DND-41 (cell line): ENCODE measurements around the gene VSTM2B.

Experiments
- ATAC-seq: fragments of 200-7000 bp; cut with Tn5 transposase; 3 replicates; pipeline ENCODE4 v1.9.1; 2021; ENCODE audit warnings: low read depth; ENCODE audit not compliant: insufficient read depth
- DNase-seq: peaks from one replicate; pipeline ENCODE4 v3.0.0-alpha.2; 2020
- H2AFZ ChIP-seq: 2 replicates; pipeline ENCODE4 v1.6.0; 2012; ENCODE audit warnings: low read depth, low read length
- H3K27ac ChIP-seq: 2 replicates; pipeline ENCODE4 v1.5.1; 2012; ENCODE audit warnings: low read length, inconsistent platforms
- H3K27me3 ChIP-seq: fragments of 200-600 bp; sonication (generic); 2 replicates; pipeline ENCODE4 v1.6.0; 2012; ENCODE audit warnings: low read length, mild to moderate bottlenecking, inconsistent platforms; ENCODE audit not compliant: insufficient read depth, poor library complexity
- H3K36me3 ChIP-seq: 2 replicates; pipeline ENCODE4 v1.5.1; 2012; ENCODE audit warnings: low read length, inconsistent platforms; ENCODE audit not compliant: insufficient read depth
- H3K4me1 ChIP-seq: 2 replicates; pipeline ENCODE4 v1.5.1; 2012; ENCODE audit warnings: mild to moderate bottlenecking, low read length; ENCODE audit not compliant: insufficient read depth
- H3K4me2 ChIP-seq: 2 replicates; pipeline ENCODE4 v1.6.0; 2012; ENCODE audit warnings: mild to moderate bottlenecking, moderate library complexity, low read length, inconsistent platforms; ENCODE audit not compliant: insufficient read depth
- H3K4me3 ChIP-seq, 2 experiments: fragments of 200-600 bp in 1 of 2; shearing (Covaris generic) in 1 of 2; 2 replicates each; pipeline ENCODE4 v1.5.1; 2012 to 2016; ENCODE audit warnings: inconsistent platforms in 2 of 2, low read length in 2 of 2, mild to moderate bottlenecking in 2 of 2, low read depth in 1 of 2, moderate library complexity in 1 of 2
- H3K79me2 ChIP-seq: 2 replicates; pipeline ENCODE4 v1.6.0; 2012; ENCODE audit warnings: low read length, inconsistent platforms; ENCODE audit not compliant: insufficient read depth
- H3K9ac ChIP-seq: 2 replicates; pipeline ENCODE4 v1.6.0; 2012; ENCODE audit warnings: low read depth, mild to moderate bottlenecking, inconsistent platforms, low read length, moderate library complexity
- H3K9me3 ChIP-seq: 2 replicates; pipeline ENCODE4 v1.5.1; 2012; ENCODE audit warnings: low read length, moderate library complexity, mild to moderate bottlenecking, inconsistent platforms; ENCODE audit not compliant: insufficient read depth, severe bottlenecking
- H4K20me1 ChIP-seq: 2 replicates; pipeline ENCODE4 v1.6.0; 2012; ENCODE audit warnings: low read length; ENCODE audit not compliant: insufficient read depth
- EZH2 ChIP-seq: IDR thresholded peaks from 3 replicates; pipeline ENCODE4 v1.6.1; 2012; ENCODE audit warnings: borderline replicate concordance, low read depth, mild to moderate bottlenecking, moderate library complexity, low read length, inconsistent platforms; ENCODE audit not compliant: severe bottlenecking
- TF ChIP-seq, protein P1 (sequence below): IDR thresholded peaks from 2 replicates; pipeline ENCODE4 v1.5.1; 2012; ENCODE audit warnings: borderline replicate concordance, low read length, moderate library complexity, mild to moderate bottlenecking; ENCODE audit not compliant: poor library complexity, severe bottlenecking; ENCODE audit errors: extremely low read depth

VSTM2B gene

DNA sequence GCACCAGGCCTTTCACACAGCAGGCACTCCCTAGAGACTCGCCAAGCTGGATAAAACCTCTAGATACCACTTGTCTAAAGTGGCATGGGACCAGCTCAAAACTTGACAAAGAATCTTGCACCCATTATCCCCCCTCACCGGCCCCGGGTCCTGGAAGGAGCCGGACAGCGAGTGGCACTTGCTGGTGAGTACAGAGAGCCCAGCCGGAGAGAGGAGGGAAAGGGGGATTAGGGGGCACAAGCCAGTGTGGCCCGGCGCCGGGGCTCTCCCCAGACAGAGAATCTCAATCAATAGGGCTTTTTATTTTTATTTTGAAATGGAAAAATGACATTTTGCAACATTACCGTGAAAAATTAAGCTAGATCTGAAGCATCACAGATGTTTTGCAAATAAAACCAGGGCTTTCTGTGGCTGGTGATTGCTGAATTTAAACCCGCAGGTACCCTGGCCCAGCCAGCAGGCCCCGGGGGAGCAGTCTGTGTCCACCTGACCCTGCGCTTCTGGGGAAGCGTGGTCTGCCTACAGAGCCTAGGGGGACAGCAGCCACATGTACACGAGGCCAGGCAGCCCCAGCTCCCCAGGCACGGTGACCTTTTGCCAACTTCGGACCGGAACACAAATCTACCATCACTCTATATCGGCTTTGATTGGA, 10.0 kb upstream of the VSTM2B start:
- H3K9me3 ChIP-seq, result no peaks in the 10 kb centered on the region
- H3K79me2 ChIP-seq, result no peaks in the 10 kb centered on the region

GRCh38 chr19:29516358-29516725, 9.5 kb upstream of the VSTM2B start:
- ATAC-seq, result no peak

More for the DNA sequence above, 10.0 kb upstream of the VSTM2B start:
- Histone ChIP-seq H2AFZ (no peak overlapping the region), H3K4me2 (no peak overlapping the region), H3K27me3 (peaks cover under 1% of the 10 kb centered on the region), H3K4me1 (no peaks in the 10 kb centered on the region), H3K9ac (no peak overlapping the region), H3K36me3 (no peaks in the 10 kb centered on the region), H4K20me1 (no peaks in the 10 kb centered on the region; the same call in 1 of the 2 replicates), H3K27ac (no peak overlapping the region), H3K4me3 (no peak overlapping the region)
- TF ChIP-seq, protein P1, sequence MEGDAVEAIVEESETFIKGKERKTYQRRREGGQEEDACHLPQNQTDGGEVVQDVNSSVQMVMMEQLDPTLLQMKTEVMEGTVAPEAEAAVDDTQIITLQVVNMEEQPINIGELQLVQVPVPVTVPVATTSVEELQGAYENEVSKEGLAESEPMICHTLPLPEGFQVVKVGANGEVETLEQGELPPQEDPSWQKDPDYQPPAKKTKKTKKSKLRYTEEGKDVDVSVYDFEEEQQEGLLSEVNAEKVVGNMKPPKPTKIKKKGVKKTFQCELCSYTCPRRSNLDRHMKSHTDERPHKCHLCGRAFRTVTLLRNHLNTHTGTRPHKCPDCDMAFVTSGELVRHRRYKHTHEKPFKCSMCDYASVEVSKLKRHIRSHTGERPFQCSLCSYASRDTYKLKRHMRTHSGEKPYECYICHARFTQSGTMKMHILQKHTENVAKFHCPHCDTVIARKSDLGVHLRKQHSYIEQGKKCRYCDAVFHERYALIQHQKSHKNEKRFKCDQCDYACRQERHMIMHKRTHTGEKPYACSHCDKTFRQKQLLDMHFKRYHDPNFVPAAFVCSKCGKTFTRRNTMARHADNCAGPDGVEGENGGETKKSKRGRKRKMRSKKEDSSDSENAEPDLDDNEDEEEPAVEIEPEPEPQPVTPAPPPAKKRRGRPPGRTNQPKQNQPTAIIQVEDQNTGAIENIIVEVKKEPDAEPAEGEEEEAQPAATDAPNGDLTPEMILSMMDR, result no peak
- no peak for TF ChIP-seq EZH2
- no peak for DNase-seq
- no peak for ATAC-seq

DNA sequence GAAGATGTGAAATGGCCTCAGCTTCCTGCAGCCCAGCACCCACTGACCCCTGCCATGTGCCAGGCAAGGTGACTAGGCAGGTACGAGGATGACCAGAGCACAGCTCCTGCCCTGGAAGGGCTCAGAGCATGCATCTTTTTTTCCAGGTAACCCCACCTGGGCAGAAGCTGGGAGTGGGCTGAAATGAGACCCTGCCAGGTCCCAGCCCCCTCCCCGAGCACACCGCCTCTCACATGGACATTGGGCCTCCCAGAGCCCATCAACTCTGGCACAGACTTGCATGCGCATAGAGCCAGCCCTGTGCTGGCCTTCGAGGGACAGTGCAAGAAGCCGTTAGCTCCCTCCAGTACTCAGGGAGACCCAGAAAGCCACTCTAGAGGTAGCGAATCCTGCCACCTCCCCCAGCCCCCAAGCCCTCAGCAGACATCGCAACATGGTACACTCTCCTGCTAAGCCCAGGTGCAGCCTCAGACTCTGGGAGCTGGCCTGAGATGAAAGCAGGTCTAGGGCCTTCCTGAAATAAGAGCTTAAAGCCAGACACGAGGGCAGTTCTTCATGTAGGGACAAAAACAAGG, 8.9 kb upstream of the VSTM2B start:
- Histone ChIP-seq H3K9me3 (no peaks in the 10 kb centered on the region), H3K27me3 (no peaks in the 10 kb centered on the region), H3K4me3 (no peak overlapping the region), H3K27ac (no peak overlapping the region), H3K36me3 (no peaks in the 10 kb centered on the region), H3K4me2 (no peak overlapping the region), H3K79me2 (no peaks in the 10 kb centered on the region), H4K20me1 (no peaks in the 10 kb centered on the region; the same call in 1 of the 2 replicates), H3K9ac (no peak overlapping the region), H2AFZ (no peak overlapping the region), H3K4me1 (no peaks in the 10 kb centered on the region)
- ATAC-seq, result no peak
- no peak for DNase-seq
- TF ChIP-seq, protein P1, result no peak
- TF ChIP-seq EZH2, result no peak

More at GRCh38 chr19:29516358-29516725, 9.5 kb upstream of the VSTM2B start:
- no peak for DNase-seq
- Histone ChIP-seq H2AFZ (no peak overlapping the region), H3K27me3 (no peaks in the 10 kb centered on the region), H3K4me3 (no peak overlapping the region), H3K27ac (no peak overlapping the region), H3K4me2 (no peak overlapping the region), H3K9ac (no peak overlapping the region), H3K4me1 (no peaks in the 10 kb centered on the region), H3K9me3 (no peaks in the 10 kb centered on the region), H3K36me3 (no peaks in the 10 kb centered on the region), H4K20me1 (no peaks in the 10 kb centered on the region; the same call in 1 of the 2 replicates), H3K79me2 (no peaks in the 10 kb centered on the region)
- no peak for TF ChIP-seq EZH2
- TF ChIP-seq, protein P1, result no peak
